ENCODE measurements around the gene PRCD.
"Not testable (repeated sequence)": the region's sequence is repeated elsewhere in the genome, so short reads cannot be mapped to it uniquely, and the experiment has no call there.

PRCD gene

DNA sequence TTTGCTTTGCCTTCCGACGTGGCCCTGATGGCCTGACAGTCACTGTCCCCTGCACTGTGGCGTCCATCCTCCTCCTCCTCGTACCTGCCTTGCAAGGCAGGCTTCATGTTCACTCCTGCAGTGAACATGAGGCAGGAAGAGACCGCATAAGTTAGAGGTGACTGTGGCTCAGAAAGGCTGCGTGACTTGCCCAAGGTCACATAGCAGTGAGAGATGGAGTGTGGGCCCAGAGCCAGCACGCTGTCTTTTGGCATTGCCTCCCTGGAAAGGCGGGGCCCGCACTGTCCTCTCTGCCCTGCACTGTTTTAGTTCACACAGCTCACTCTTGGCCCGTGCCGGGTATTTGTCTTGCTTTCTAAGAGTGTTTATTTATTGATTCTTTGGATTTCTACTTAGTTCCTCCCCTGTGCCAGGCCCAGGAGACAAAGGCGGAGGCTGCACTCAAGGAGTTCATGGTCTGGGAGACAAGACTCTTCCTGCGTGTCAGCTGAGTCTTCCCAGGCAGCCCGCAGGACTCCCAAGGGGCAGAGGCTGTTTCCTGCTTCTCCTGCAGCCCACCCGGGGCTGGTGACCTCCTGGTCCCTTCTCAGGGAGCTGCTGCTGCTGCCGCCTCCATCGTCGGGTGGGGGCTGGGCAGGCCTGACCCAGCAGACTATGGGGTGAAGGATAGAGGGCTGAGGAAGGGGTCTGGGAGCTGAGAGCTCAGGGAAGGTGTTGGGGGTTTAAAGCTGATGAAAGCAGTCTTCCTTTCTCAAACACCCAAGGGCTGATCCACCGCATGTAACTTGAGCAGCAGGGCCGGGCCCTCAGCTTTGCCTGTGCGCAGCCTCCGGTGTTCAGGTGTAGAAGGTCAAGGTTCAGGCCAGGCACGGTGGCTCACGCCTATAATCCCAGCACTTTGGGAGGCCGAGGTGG is 15.0 kb upstream of the PRCD start:
- H3K9me3 ChIP-seq (ENCODE audit: severe bottlenecking) = no peaks in the 10 kb centered on the region
- H3K4me3 ChIP-seq (ENCODE audit: severe bottlenecking) = no peak overlapping the region
- ATAC-seq (ENCODE audit: low read depth) (peak; percentile 37), DNase-seq (ENCODE audit: low spot score) (no peak)
- peaks cover 36% of the 10 kb centered on the region for H3K4me1 ChIP-seq (ENCODE audit: insufficient read depth, poor library complexity, severe bottlenecking)
- no peaks in the 10 kb centered on the region for H3K27me3 ChIP-seq (ENCODE audit: insufficient read depth, poor library complexity, severe bottlenecking)
- H3K27ac ChIP-seq (ENCODE audit: poor library complexity, severe bottlenecking) = peak overlapping the region; percentile 47
- TF ChIP-seq, protein P1, sequence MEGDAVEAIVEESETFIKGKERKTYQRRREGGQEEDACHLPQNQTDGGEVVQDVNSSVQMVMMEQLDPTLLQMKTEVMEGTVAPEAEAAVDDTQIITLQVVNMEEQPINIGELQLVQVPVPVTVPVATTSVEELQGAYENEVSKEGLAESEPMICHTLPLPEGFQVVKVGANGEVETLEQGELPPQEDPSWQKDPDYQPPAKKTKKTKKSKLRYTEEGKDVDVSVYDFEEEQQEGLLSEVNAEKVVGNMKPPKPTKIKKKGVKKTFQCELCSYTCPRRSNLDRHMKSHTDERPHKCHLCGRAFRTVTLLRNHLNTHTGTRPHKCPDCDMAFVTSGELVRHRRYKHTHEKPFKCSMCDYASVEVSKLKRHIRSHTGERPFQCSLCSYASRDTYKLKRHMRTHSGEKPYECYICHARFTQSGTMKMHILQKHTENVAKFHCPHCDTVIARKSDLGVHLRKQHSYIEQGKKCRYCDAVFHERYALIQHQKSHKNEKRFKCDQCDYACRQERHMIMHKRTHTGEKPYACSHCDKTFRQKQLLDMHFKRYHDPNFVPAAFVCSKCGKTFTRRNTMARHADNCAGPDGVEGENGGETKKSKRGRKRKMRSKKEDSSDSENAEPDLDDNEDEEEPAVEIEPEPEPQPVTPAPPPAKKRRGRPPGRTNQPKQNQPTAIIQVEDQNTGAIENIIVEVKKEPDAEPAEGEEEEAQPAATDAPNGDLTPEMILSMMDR (IDR thresholded peaks at IDR 0.05; ENCODE audit: poor library complexity, severe bottlenecking) = no peak
- H3K36me3 ChIP-seq (ENCODE audit: low read depth) = no peaks in the 10 kb centered on the region

DNA sequence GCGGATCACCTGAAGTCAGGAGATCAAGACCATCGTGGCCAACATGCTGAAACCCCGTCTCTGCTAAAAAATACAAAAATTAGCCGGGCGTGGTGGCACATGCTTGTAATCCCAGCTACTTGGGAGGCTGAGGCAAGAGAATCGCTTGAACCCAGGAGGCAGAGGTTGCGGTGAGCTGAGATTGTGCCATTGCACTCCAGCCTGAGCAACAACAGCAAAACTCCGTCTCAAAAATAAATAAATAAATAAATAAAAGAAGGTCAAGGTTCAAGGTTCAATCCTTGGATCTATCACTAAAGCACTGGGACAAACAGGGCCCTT is 14.4 kb upstream of the PRCD start:
- Histone ChIP-seq H3K4me1 (ENCODE audit: insufficient read depth, poor library complexity, severe bottlenecking) (peaks cover 42% of the 10 kb centered on the region), H3K27ac (ENCODE audit: poor library complexity, severe bottlenecking) (peak overlapping the region; percentile 47)
- not testable (repeated sequence) for H3K27me3 ChIP-seq (ENCODE audit: insufficient read depth, poor library complexity, severe bottlenecking); DNase-seq (ENCODE audit: low spot score); H3K4me3 ChIP-seq (ENCODE audit: severe bottlenecking); H3K9me3 ChIP-seq (ENCODE audit: severe bottlenecking); H3K36me3 ChIP-seq (ENCODE audit: low read depth); ATAC-seq (ENCODE audit: low read depth)

DNA sequence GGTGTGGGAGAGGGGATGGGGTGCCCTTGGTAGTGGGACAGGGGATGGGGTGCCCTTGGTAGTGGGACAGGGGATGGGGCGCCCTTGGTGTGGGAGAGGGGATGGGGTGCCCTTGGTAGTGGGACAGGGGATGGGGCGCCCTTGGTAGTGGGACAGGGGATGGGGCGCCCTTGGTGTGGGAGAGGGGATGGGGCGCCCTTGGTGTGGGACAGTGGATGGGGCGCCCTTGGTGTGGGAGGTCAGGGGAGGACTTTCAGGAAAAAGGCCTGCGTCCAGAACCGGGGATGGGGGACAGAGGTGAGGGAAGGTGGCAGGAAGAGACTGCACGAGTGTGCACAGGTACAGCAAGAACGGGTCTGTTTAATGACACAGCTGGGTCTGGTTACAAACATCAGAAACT is 12.8 kb upstream of the PRCD start:
- not testable (repeated sequence) for H3K36me3 ChIP-seq (ENCODE audit: low read depth); H3K9me3 ChIP-seq (ENCODE audit: severe bottlenecking); DNase-seq (ENCODE audit: low spot score); ATAC-seq (ENCODE audit: low read depth); H3K4me3 ChIP-seq (ENCODE audit: severe bottlenecking); H3K27me3 ChIP-seq (ENCODE audit: insufficient read depth, poor library complexity, severe bottlenecking)
- H3K27ac ChIP-seq (ENCODE audit: poor library complexity, severe bottlenecking) = peak overlapping the region; percentile 89
- peaks cover 57% of the 10 kb centered on the region for H3K4me1 ChIP-seq (ENCODE audit: insufficient read depth, poor library complexity, severe bottlenecking)

DNA sequence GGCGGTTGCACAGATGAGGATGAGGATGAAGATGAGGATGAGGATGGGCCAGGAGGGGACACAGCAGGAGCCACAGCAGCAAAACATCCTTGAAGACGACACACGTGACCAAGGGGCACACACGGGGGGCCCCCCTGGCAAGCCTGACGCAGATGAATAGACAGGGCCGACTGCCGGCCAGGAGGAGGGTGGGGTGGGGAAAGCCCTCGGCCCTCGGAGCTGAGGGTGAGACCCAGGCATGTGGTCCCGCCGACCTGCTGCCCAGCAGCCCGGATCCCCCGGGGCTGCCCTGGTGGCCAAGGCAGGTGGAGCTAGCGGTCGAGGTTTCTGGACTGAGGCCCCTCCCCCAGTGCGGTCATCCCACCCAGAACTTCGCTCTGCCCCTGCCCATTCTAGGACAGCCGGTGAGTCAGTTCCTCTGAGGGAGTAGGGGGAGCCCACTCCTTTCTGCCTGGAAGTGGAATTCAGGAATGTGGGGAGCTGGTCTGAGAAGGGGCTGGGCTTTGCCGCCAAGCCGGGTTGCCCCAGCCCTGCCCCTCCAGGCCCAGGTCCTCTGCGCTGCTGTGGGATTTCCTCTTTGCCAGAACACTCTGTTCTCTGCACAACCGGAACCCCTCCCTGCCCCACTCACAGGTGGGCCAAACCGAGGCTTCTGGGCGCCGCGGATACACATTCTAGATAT is 12.3 kb upstream of the PRCD start:
- Histone ChIP-seq H3K27ac (ENCODE audit: poor library complexity, severe bottlenecking) (peak overlapping the region; percentile 89), H3K27me3 (ENCODE audit: insufficient read depth, poor library complexity, severe bottlenecking) (no peaks in the 10 kb centered on the region), H3K36me3 (ENCODE audit: low read depth) (peaks cover 5% of the 10 kb centered on the region; the same call in 1 of the 2 replicates), H3K4me1 (ENCODE audit: insufficient read depth, poor library complexity, severe bottlenecking) (peaks cover 61% of the 10 kb centered on the region), H3K9me3 (ENCODE audit: severe bottlenecking) (no peaks in the 10 kb centered on the region), H3K4me3 (ENCODE audit: severe bottlenecking) (peak overlapping the region; percentile 2)
- peak; percentile 60 for ATAC-seq (ENCODE audit: low read depth)
- TF ChIP-seq, protein P1 (IDR thresholded peaks at IDR 0.05; ENCODE audit: poor library complexity, severe bottlenecking) = no peak
- DNase-seq (ENCODE audit: low spot score) = peak; percentile 92

DNA sequence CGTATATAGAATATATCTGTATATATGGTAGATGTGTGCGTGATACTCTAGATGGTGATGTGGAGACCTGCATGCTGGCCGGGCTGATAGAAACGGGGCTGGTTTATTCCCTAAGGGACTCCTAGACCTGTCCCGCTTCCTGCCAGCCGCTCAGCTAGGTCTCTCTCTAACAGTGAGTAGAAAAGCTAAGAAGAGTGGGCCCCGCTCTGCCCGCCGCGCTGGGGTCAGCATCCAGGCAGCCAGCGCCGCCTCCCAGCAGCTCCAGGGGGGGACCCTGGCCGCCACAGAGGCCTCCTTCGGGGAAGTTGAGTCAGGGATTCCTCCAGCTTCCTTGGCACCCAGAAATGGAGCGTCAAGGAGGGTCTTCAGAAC is 11.7 kb upstream of the PRCD start:
- no peak for ATAC-seq (ENCODE audit: low read depth)
- H3K4me1 ChIP-seq (ENCODE audit: insufficient read depth, poor library complexity, severe bottlenecking) = peaks cover 66% of the 10 kb centered on the region
- H3K27me3 ChIP-seq (ENCODE audit: insufficient read depth, poor library complexity, severe bottlenecking) = no peaks in the 10 kb centered on the region
- H3K27ac ChIP-seq (ENCODE audit: poor library complexity, severe bottlenecking) = peak overlapping the region; percentile 89
- TF ChIP-seq, protein P1 (IDR thresholded peaks at IDR 0.05; ENCODE audit: poor library complexity, severe bottlenecking) = no peak
- H3K36me3 ChIP-seq (ENCODE audit: low read depth) = peaks cover 11% of the 10 kb centered on the region; the same call in 1 of the 2 replicates
- H3K9me3 ChIP-seq (ENCODE audit: severe bottlenecking) = no peaks in the 10 kb centered on the region
- peak overlapping the region; percentile 2 for H3K4me3 ChIP-seq (ENCODE audit: severe bottlenecking)
- DNase-seq (ENCODE audit: low spot score) = no peak
